ENCODE results near the gene EPHA2.

EPHA2 gene

GRCh38 chr1:16090076-16090826, 65.6 kb downstream of the EPHA2 start:
- no peak for DNase-seq

- DNase-seq, result no peak
Measured at GRCh38 chr1:16088996-16089395, 66.9 kb downstream of the EPHA2 start.

GRCh38 chr1:16088351-16088911, 67.4 kb downstream of the EPHA2 start:
- no peak for DNase-seq

GRCh38 chr1:16087733-16088132, 68.1 kb downstream of the EPHA2 start:
- DNase-seq, result no peak

DNA sequence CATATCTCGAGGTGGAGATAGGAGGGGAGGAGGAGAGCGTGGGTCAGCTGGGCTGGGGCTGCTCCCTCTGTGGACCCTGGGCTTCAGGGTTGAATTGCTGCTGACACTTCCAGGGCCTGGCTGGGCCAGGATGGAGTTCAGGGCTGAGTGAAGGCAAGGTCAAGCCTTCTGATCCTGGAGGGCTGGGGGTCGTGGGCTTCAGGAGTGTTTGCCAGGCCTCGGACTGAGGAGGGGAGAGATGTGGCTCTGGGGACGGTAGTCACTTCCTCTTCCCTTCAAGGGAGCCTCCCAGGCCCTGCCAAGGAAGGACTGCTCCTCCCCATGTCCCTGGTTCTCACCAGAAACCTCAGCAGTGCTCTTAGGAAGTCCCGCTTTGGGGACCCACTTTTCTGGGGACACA, 70.3 kb downstream of the EPHA2 start:
- no peak for DNase-seq

GRCh38 chr1:16083486-16083885, 72.4 kb downstream of the EPHA2 start:
- DNase-seq, result no peak

DNA sequence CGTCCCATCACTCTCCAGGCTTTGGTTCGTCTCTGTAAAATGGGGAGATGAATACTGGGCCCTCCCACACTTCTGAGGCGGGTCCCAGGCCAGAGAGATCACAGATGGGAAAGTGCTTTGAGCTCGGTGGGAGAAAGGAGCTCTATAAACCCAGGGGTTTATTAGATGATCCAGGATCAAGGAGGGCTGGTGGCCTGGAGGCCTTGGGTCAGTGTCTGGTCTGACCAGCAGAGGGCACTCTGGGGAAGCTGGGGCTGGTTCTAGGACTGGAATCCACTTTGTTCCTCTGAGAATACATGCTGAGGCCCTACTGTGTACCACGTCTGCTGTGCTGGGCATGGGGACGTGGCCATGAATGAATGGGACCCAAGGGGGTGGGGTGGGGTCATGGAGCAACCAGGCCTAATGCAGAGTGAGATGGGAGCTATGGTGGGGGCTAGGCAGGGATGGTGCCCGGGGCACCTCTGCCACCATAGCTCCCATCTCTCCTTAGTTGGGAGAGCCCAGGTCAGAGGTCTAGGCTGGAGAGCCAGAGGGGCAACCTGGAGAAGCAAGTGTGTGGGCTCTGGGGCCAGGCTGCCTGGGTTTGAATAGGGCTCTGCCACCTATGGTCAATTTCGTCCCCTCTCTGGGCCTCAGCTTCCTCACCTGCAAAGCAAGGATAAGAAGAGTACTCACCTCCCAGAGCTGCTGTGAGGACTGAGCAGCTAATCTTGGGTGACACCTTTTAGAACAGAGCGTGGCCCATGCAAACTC, 73.4 kb downstream of the EPHA2 start:
- peak; percentile 24 for DNase-seq

- DNase-seq, result no peak
Measured at GRCh38 chr1:16081636-16082035, 74.2 kb downstream of the EPHA2 start.

GRCh38 chr1:16080422-16081150, 75.3 kb downstream of the EPHA2 start:
- DNase-seq, result no peak

- DNase-seq, result peak; percentile 46
Measured at GRCh38 chr1:16078925-16079656, 76.8 kb downstream of the EPHA2 start.

DNA sequence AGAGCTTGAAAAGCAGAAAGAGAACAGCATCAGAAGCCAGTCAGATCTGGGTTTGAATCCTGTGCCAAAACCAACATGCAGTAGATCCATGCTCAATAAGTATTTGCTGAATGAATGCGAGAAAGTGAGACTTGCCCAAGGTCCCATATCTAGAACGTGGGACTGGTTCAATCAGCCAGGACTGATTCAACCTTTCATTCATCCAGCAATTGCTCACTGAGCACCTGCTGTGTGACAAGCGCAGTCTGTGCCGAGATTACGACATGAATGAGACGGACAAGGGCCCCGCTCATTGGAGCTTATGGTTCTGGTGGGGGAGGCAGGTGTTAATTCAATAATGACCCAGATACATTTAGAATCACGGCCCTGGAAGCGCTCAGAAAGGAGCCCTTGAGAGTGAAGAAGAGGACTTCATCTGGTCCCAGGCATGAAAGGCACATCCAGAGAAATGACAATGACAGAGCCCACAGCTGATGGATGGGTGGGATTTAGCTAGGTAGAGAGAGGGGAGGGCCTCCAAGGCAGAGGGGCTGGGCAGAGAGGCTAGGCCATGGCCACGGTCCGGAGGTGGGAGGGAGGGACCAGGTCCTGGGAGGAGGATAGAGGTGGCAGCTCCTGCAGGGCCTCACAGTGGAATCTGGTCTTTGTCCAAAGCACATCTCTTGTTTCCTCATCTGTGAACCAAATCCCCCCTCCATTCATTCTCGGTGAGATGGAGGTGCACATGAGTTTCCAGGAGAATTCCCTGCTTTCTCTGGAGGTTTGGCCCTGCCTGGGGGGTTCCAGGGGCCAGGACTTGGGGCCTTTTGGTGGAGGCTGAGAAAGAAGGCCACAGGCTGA, 78.2 kb downstream of the EPHA2 start:
- DNase-seq, result no peak

DNA sequence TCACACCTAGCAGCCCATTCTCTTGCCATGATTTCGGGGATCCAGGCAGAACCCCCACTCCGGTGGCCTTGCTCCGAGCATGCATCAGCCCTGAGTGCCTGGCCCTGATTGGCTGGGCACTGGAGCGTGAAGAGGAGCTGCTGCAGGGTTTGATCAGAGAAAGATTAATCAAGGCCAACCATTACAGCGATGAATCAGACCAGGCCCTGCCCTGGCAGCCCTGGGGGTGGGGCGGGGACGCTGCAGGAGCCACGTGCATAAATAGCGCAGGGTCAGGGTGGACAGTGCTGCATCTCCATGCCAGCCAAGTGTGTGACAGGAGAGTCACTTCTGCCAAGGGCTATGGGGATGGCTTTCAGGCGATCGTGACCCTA, 79.0 kb downstream of the EPHA2 start:
- DNase-seq, result no peak

DNA sequence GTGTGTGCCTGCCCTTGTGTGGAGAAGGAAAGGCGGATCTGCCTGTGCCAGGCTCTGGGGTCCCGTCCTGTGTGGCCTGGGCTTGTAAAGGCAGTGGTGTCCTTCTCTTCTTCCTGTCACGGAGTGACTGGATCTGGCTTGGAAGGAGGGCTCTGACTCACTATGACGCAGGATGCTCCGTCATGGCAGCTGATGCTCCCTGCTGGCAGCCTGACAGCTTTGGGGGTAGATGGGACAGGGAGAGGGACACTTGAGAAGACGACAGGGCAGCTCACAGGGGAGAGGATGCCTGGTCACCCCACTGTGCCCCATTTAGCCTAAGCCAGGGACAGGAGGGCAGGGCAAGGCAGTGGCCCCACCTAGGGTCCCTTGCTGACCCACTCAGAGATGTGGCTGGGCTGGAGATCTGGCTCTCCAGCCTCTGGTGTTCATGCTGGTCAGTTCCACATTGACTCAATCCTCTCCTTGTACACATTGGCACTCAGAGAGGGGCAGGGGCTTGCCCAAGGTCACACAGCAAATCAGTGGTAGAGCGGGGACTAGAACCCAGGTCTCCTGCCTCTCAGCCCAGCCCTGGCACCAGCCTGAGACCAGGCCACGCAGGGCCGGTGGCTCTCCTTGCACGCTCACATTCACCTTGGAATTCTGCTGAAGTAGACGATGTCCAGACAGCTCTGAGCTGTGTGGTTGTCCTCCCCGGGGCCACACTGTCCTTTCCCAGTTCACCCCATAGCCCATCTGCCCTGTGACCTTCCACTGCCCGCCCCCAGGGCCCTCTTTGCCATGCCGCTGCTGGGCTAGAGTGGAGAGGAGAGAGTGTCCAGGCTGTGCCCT, 79.6 kb downstream of the EPHA2 start:
- DNase-seq, result no peak

GRCh38 chr1:16075337-16076030, 80.4 kb downstream of the EPHA2 start:
- DNase-seq, result no peak

All from effector CD8-positive, alpha-beta T cell (primary cell).